ENCODE measurements around the gene TMEM19.

The TMEM19 gene

GRCh38 chr12:71737197-71737596 is 51.3 kb downstream of the TMEM19 start:
- H4K5ac ChIP-seq (ENCODE audit: low read length), result no peak overlapping the region

GRCh38 chr12:71742998-71743397 is 57.1 kb downstream of the TMEM19 start:
- Histone ChIP-seq H3K23ac (ENCODE audit: low read length) (no peak overlapping the region), H3K4me3 (ENCODE audit: low read length) (no peak overlapping the region), H3K27ac (ENCODE audit: low read depth, low read length) (no peak overlapping the region), H4K5ac (ENCODE audit: low read length) (no peak overlapping the region), H2BK5ac (ENCODE audit: low read length) (no peak overlapping the region), H2BK15ac (replicated peaks; ENCODE audit: low read depth) (no peak overlapping the region), H3K27me3 (ENCODE audit: insufficient read depth, low read length, poor library complexity) (no peaks in the 10 kb centered on the region), H3K4ac (ENCODE audit: low read depth, low read length) (no peak overlapping the region), H3K9ac (ENCODE audit: low read length) (no peak overlapping the region), H2BK120ac (ENCODE audit: low read depth, low read length) (no peak overlapping the region), H3K18ac (ENCODE audit: low read length) (no peak overlapping the region), H3K4me1 (ENCODE audit: control insufficient read depth, low read depth, low read length) (no peaks in the 10 kb centered on the region), H3K36me3 (ENCODE audit: control insufficient read depth, insufficient read depth, low read length) (no peaks in the 10 kb centered on the region), H2AK5ac (ENCODE audit: low read length) (no peak overlapping the region), H3K79me1 (ENCODE audit: low read length) (no peaks in the 10 kb centered on the region), H3K56ac (ENCODE audit: low read length) (no peak overlapping the region), H4K8ac (ENCODE audit: low read depth, low read length) (no peak overlapping the region), H3K4me2 (ENCODE audit: low read length) (no peak overlapping the region), H3K79me2 (ENCODE audit: control insufficient read depth, insufficient read depth, low read length) (no peaks in the 10 kb centered on the region)
- no peak for DNase-seq
- 75% methylated on average over 1 of the region's 1 CpG for WGBS (ENCODE audit: extremely low coverage, insufficient coverage, low lambda C conversion rate)

More at GRCh38 chr12:71737197-71737596, 51.3 kb downstream of the TMEM19 start:
- H3K4me3 ChIP-seq (ENCODE audit: low read length), result no peak overlapping the region
- H3K9ac ChIP-seq (ENCODE audit: low read length), result no peak overlapping the region
- H3K18ac ChIP-seq (ENCODE audit: low read length), result no peak overlapping the region
- no peak overlapping the region for H2AK5ac ChIP-seq (ENCODE audit: low read length)
- no CpG with 5 or more reads among the region's 1 CpG for WGBS (ENCODE audit: extremely low coverage, insufficient coverage, low lambda C conversion rate)
- H3K36me3 ChIP-seq (ENCODE audit: control insufficient read depth, insufficient read depth, low read length), result no peaks in the 10 kb centered on the region
- H3K4me1 ChIP-seq (ENCODE audit: control insufficient read depth, low read depth, low read length), result no peaks in the 10 kb centered on the region
- H3K79me1 ChIP-seq (ENCODE audit: low read length), result no peaks in the 10 kb centered on the region
- no peak overlapping the region for H2BK15ac ChIP-seq (replicated peaks; ENCODE audit: low read depth)
- no peak overlapping the region for H3K27ac ChIP-seq (ENCODE audit: low read depth, low read length)
- no peak for DNase-seq
- H3K56ac ChIP-seq (ENCODE audit: low read length), result no peak overlapping the region
- H3K23ac ChIP-seq (ENCODE audit: low read length), result no peak overlapping the region
- H2BK5ac ChIP-seq (ENCODE audit: low read length), result no peak overlapping the region
- H3K27me3 ChIP-seq (ENCODE audit: insufficient read depth, low read length, poor library complexity), result no peaks in the 10 kb centered on the region
- no peak overlapping the region for H4K8ac ChIP-seq (ENCODE audit: low read depth, low read length)
- no peak overlapping the region for H3K4ac ChIP-seq (ENCODE audit: low read depth, low read length)
- no peak overlapping the region for H3K4me2 ChIP-seq (ENCODE audit: low read length)
- no peak overlapping the region for H2BK120ac ChIP-seq (ENCODE audit: low read depth, low read length)
- H3K79me2 ChIP-seq (ENCODE audit: control insufficient read depth, insufficient read depth, low read length), result no peaks in the 10 kb centered on the region

GRCh38 chr12:71744522-71745300 is 58.8 kb downstream of the TMEM19 start:
- no peak overlapping the region for H3K4me2 ChIP-seq (ENCODE audit: low read length)
- H4K5ac ChIP-seq (ENCODE audit: low read length), result no peak overlapping the region
- no peak overlapping the region for H2BK120ac ChIP-seq (ENCODE audit: low read depth, low read length)
- no peak overlapping the region for H3K18ac ChIP-seq (ENCODE audit: low read length)
- H3K79me2 ChIP-seq (ENCODE audit: control insufficient read depth, insufficient read depth, low read length), result no peaks in the 10 kb centered on the region
- DNase-seq, result no peak
- no peaks in the 10 kb centered on the region for H3K36me3 ChIP-seq (ENCODE audit: control insufficient read depth, insufficient read depth, low read length)
- no peak overlapping the region for H3K4me3 ChIP-seq (ENCODE audit: low read length)
- no peaks in the 10 kb centered on the region for H3K79me1 ChIP-seq (ENCODE audit: low read length)
- 100% methylated on average over 1 of the region's 5 CpGs for WGBS (ENCODE audit: extremely low coverage, insufficient coverage, low lambda C conversion rate)
- H4K8ac ChIP-seq (ENCODE audit: low read depth, low read length), result no peak overlapping the region
- H3K27me3 ChIP-seq (ENCODE audit: insufficient read depth, low read length, poor library complexity), result no peaks in the 10 kb centered on the region
- H2BK5ac ChIP-seq (ENCODE audit: low read length), result no peak overlapping the region
- H2BK15ac ChIP-seq (replicated peaks; ENCODE audit: low read depth), result no peak overlapping the region
- no peak overlapping the region for H3K4ac ChIP-seq (ENCODE audit: low read depth, low read length)
- no peaks in the 10 kb centered on the region for H3K4me1 ChIP-seq (ENCODE audit: control insufficient read depth, low read depth, low read length)
- H3K23ac ChIP-seq (ENCODE audit: low read length), result no peak overlapping the region
- H2AK5ac ChIP-seq (ENCODE audit: low read length), result no peak overlapping the region
- H3K56ac ChIP-seq (ENCODE audit: low read length), result no peak overlapping the region
- H3K27ac ChIP-seq (ENCODE audit: low read depth, low read length), result no peak overlapping the region
- no peak overlapping the region for H3K9ac ChIP-seq (ENCODE audit: low read length)

GRCh38 chr12:71746974-71747611 is 61.2 kb downstream of the TMEM19 start:
- Histone ChIP-seq H2BK15ac (replicated peaks; ENCODE audit: low read depth) (no peak overlapping the region), H2BK120ac (ENCODE audit: low read depth, low read length) (no peak overlapping the region), H3K36me3 (ENCODE audit: control insufficient read depth, insufficient read depth, low read length) (no peaks in the 10 kb centered on the region), H3K27me3 (ENCODE audit: insufficient read depth, low read length, poor library complexity) (no peaks in the 10 kb centered on the region), H3K4me2 (ENCODE audit: low read length) (no peak overlapping the region), H3K18ac (ENCODE audit: low read length) (no peak overlapping the region), H3K56ac (ENCODE audit: low read length) (no peak overlapping the region), H3K4me1 (ENCODE audit: control insufficient read depth, low read depth, low read length) (no peaks in the 10 kb centered on the region), H4K8ac (ENCODE audit: low read depth, low read length) (no peak overlapping the region), H2AK5ac (ENCODE audit: low read length) (no peak overlapping the region), H2BK5ac (ENCODE audit: low read length) (no peak overlapping the region), H4K5ac (ENCODE audit: low read length) (no peak overlapping the region), H3K79me2 (ENCODE audit: control insufficient read depth, insufficient read depth, low read length) (no peaks in the 10 kb centered on the region), H3K9ac (ENCODE audit: low read length) (no peak overlapping the region), H3K27ac (ENCODE audit: low read depth, low read length) (no peak overlapping the region), H3K79me1 (ENCODE audit: low read length) (no peaks in the 10 kb centered on the region), H3K4ac (ENCODE audit: low read depth, low read length) (no peak overlapping the region), H3K4me3 (ENCODE audit: low read length) (no peak overlapping the region), H3K23ac (ENCODE audit: low read length) (no peak overlapping the region)
- peak; percentile 66 for DNase-seq
- no CpG with 5 or more reads among the region's 4 CpGs for WGBS (ENCODE audit: extremely low coverage, insufficient coverage, low lambda C conversion rate)

- H3K56ac ChIP-seq (ENCODE audit: low read length), result no peak overlapping the region
- no peak overlapping the region for H3K4ac ChIP-seq (ENCODE audit: low read depth, low read length)
- no peak overlapping the region for H3K23ac ChIP-seq (ENCODE audit: low read length)
- H3K4me1 ChIP-seq (ENCODE audit: control insufficient read depth, low read depth, low read length), result no peaks in the 10 kb centered on the region
- H3K27ac ChIP-seq (ENCODE audit: low read depth, low read length), result no peak overlapping the region
- H2AK5ac ChIP-seq (ENCODE audit: low read length), result no peak overlapping the region
- no peak overlapping the region for H3K4me3 ChIP-seq (ENCODE audit: low read length)
- H4K5ac ChIP-seq (ENCODE audit: low read length), result no peak overlapping the region
- DNase-seq, result no peak
- H3K4me2 ChIP-seq (ENCODE audit: low read length), result no peak overlapping the region
- H3K36me3 ChIP-seq (ENCODE audit: control insufficient read depth, insufficient read depth, low read length), result no peaks in the 10 kb centered on the region
- no peaks in the 10 kb centered on the region for H3K27me3 ChIP-seq (ENCODE audit: insufficient read depth, low read length, poor library complexity)
- no CpG with 5 or more reads among the region's 5 CpGs for WGBS (ENCODE audit: extremely low coverage, insufficient coverage, low lambda C conversion rate)
- H3K9ac ChIP-seq (ENCODE audit: low read length), result no peak overlapping the region
- H3K18ac ChIP-seq (ENCODE audit: low read length), result no peak overlapping the region
- no peak overlapping the region for H4K8ac ChIP-seq (ENCODE audit: low read depth, low read length)
- H2BK5ac ChIP-seq (ENCODE audit: low read length), result no peak overlapping the region
- no peaks in the 10 kb centered on the region for H3K79me1 ChIP-seq (ENCODE audit: low read length)
- H2BK120ac ChIP-seq (ENCODE audit: low read depth, low read length), result no peak overlapping the region
- no peak overlapping the region for H2BK15ac ChIP-seq (replicated peaks; ENCODE audit: low read depth)
- H3K79me2 ChIP-seq (ENCODE audit: control insufficient read depth, insufficient read depth, low read length), result no peaks in the 10 kb centered on the region
Observed at GRCh38 chr12:71748081-71748850, 62.4 kb downstream of the TMEM19 start.
